HCT116 (cell line): ENCODE data around the gene TCHP. TPM values are rescaled to one million over a fixed set of nuclear protein-coding genes. Genes with fewer than 3 reads are reported as not detected.

Experiments used
- ATAC-seq: fragments of 200-7000 bp; cut with Tn5 transposase; 2 replicates; pipeline ENCODE4 v1.9.1; 2020; ENCODE audit warnings: mild to moderate bottlenecking, moderate library complexity
- BruUV-seq: library from RNA; stranded (reverse); fragments of 400-500 nt; replicated peaks from 2 replicates; lab custom pipeline; 2021; lab: Mats Ljungman, UMichigan
- CTCF ChIA-PET: fragments of 300-600 bp; sonication (Branson Sonifier 250); formaldehyde crosslinking; loops from one replicate; lab custom pipeline; 2021; ENCODE audit warnings: antibody characterized with exemption; lab: Charles Lee
- POLR2A ChIA-PET: fragments of 300-600, 350-600 bp; sonication (Branson Sonifier 250); formaldehyde crosslinking; loops from one replicate; lab custom pipeline; 2021; ENCODE audit warnings: antibody characterized with exemption; lab: Charles Lee
- RAD21 ChIA-PET, 2 experiments: fragments of 300-600 bp; sonication (Branson Sonifier 250); formaldehyde crosslinking; loops; one replicate each; lab custom pipeline; 2023; ENCODE audit warnings: low total read pairs in 2 of 2; ENCODE audit not compliant: uncharacterized antibody in 2 of 2, unreplicated experiment in 2 of 2, low non-redundant PET in 1 of 2; lab: Charles Lee
- DNase-seq: peaks from one replicate; pipeline ENCODE4 v3.0.0-alpha.2; 2010; ENCODE audit warnings: low read depth, low spot score
- H2AFZ ChIP-seq: fragments of 200-600 bp; shearing (Covaris generic), sonication (generic); 2 replicates; pipeline ENCODE4 v1.6.1; 2017; ENCODE audit warnings: low read depth, mixed run types, mixed read lengths, antibody characterized with exemption, low read length; ENCODE audit not compliant: poor library complexity, severe bottlenecking
- H3K27ac ChIP-seq: 2 replicates; pipeline ENCODE4 v1.5.1; 2012; ENCODE audit warnings: low read depth, low read length
- H3K27me3 ChIP-seq: fragments of 200-600 bp; sonication (generic); 2 replicates; pipeline ENCODE4 v1.6.1; 2016; ENCODE audit warnings: mixed run types, low read length, mixed read lengths; ENCODE audit not compliant: insufficient read depth
- H3K36me3 ChIP-seq, 2 experiments: fragments of 200-500 bp in 1 of 2; fragments of 200-600 bp in 1 of 2; sonication (Bioruptor generic) in 1 of 2; sonication (generic) in 1 of 2; 2 replicates each; pipeline versions ENCODE4 v1.5.1 to v1.6.1; 2014 to 2016; ENCODE audit warnings: low read length in 2 of 2, inconsistent platforms in 1 of 2, mixed read lengths in 1 of 2, mixed run types in 1 of 2; ENCODE audit not compliant: insufficient read depth in 2 of 2, control insufficient read depth in 1 of 2
- H3K4me1 ChIP-seq, 2 experiments: fragments of 200-600 bp in 1 of 2; sonication (generic) in 1 of 2; 2 replicates each; pipeline versions ENCODE4 v1.5.1 to v1.6.1; 2012 to 2017; ENCODE audit warnings: low read length in 2 of 2, inconsistent platforms in 1 of 2, mild to moderate bottlenecking in 1 of 2, mixed read lengths in 1 of 2, mixed run types in 1 of 2, moderate library complexity in 1 of 2; ENCODE audit not compliant: insufficient read depth in 2 of 2, control insufficient read depth in 1 of 2
- H3K4me2 ChIP-seq: fragments of 200-600 bp; sonication (generic); 2 replicates; pipeline ENCODE4 v1.6.1; 2017; ENCODE audit warnings: mixed run types, low read length, mixed read lengths
- H3K4me3 ChIP-seq, 2 experiments: fragments of 200-600 bp in 1 of 2; sonication (generic) in 1 of 2; replicated peaks in 1 of 2; 2 replicates each; pipeline ENCODE4 v1.5.1; 2011 to 2016; ENCODE audit warnings: low read length in 2 of 2, control low read depth in 1 of 2, low read depth in 1 of 2, mild to moderate bottlenecking in 1 of 2, mixed read lengths in 1 of 2, mixed run types in 1 of 2
- H3K79me2 ChIP-seq: fragments of 200-600 bp; sonication (generic); 2 replicates; pipeline ENCODE4 v1.6.1; 2017; ENCODE audit warnings: mild to moderate bottlenecking, mixed run types, low read length, moderate library complexity, mixed read lengths; ENCODE audit not compliant: insufficient read depth
- H3K9ac ChIP-seq: fragments of 200-600 bp; sonication (generic); 2 replicates; pipeline ENCODE4 v1.6.1; 2016; ENCODE audit warnings: low read length, mixed read lengths
- H3K9me2 ChIP-seq: fragments of 200-600 bp; sonication (generic), shearing (Covaris generic); 2 replicates; pipeline ENCODE4 v1.6.1; 2017; ENCODE audit warnings: mixed run types, mild to moderate bottlenecking, moderate library complexity; ENCODE audit not compliant: insufficient read depth
- H3K9me3 ChIP-seq, 2 experiments: fragments of 200-500 bp in 1 of 2; fragments of 200-600 bp in 1 of 2; sonication (Bioruptor generic) in 1 of 2; sonication (generic) in 1 of 2; 2 replicates each; pipeline ENCODE4 v1.6.1; 2014 to 2017; ENCODE audit warnings: low read length in 2 of 2, mixed read lengths in 2 of 2, inconsistent platforms in 1 of 2, low read depth in 1 of 2, mild to moderate bottlenecking in 1 of 2, mixed run types in 1 of 2, moderate library complexity in 1 of 2; ENCODE audit not compliant: control insufficient read depth in 1 of 2, insufficient read depth in 1 of 2
- H4K20me1 ChIP-seq: fragments of 200-600 bp; sonication (generic), shearing (Covaris generic); 2 replicates; pipeline ENCODE4 v1.6.1; 2017; ENCODE audit warnings: mixed run types, mild to moderate bottlenecking, moderate library complexity; ENCODE audit not compliant: insufficient read depth
- CTCF ChIP-seq, 3 experiments: fragments of 200-600 bp in 1 of 3; sonication (generic) in 1 of 3; IDR thresholded peaks in 2 of 3; conservative IDR thresholded peaks in 1 of 3; 2 replicates each; pipeline ENCODE4 v1.5.1; 2012 to 2017; ENCODE audit warnings: low read depth in 2 of 3, low read length in 2 of 3, antibody characterized with exemption in 1 of 3, borderline replicate concordance in 1 of 3, control low read depth in 1 of 3, mild to moderate bottlenecking in 1 of 3, mixed read lengths in 1 of 3, mixed run types in 1 of 3, moderate library complexity in 1 of 3; ENCODE audit not compliant: insufficient read depth in 1 of 3
- ELF1 ChIP-seq: IDR thresholded peaks from 2 replicates; pipeline ENCODE4 v1.6.1; 2012; ENCODE audit warnings: low read depth, borderline replicate concordance
- EZH2 ChIP-seq: fragments of 200-600 bp; sonication (generic); IDR thresholded peaks from 2 replicates; pipeline ENCODE4 v1.6.1; 2017; ENCODE audit warnings: antibody characterized with exemption, mixed run types
- EZH2phosphoT487 ChIP-seq: fragments of 200-600 bp; IDR thresholded peaks from 2 replicates; pipeline ENCODE4 v1.6.1; 2018; ENCODE audit warnings: antibody characterized with exemption, borderline replicate concordance
- FOSL1 ChIP-seq: IDR thresholded peaks from 2 replicates; pipeline ENCODE4 v1.6.1; 2012; ENCODE audit warnings: low read depth
- POLR2AphosphoS5 ChIP-seq: IDR thresholded peaks from 2 replicates; pipeline ENCODE4 v1.6.1; 2011; ENCODE audit warnings: mild to moderate bottlenecking, low read depth, low read length, moderate library complexity
- RAD21 ChIP-seq: IDR thresholded peaks from 2 replicates; pipeline ENCODE4 v1.6.1; 2012; ENCODE audit warnings: low read depth, mild to moderate bottlenecking
- SRF ChIP-seq: IDR thresholded peaks from 2 replicates; pipeline ENCODE4 v1.6.1; 2012; ENCODE audit warnings: low read depth
- TCF7L2 ChIP-seq: IDR thresholded peaks from 2 replicates; pipeline ENCODE4 v1.7.0; 2011; ENCODE audit warnings: borderline replicate concordance, inconsistent platforms; ENCODE audit not compliant: insufficient read depth, insufficient read length; ENCODE audit errors: extremely low read depth
- ZFX ChIP-seq: fragments of 450-650 bp; IDR thresholded peaks from 2 replicates; pipeline ENCODE4 v1.6.1; 2017
- ZNF274 ChIP-seq: fragments of 200-500 bp; sonication (Bioruptor generic); IDR thresholded peaks from 2 replicates; pipeline ENCODE4 v1.6.1; 2014; ENCODE audit warnings: mild to moderate bottlenecking, low read depth, low read length, inconsistent platforms
- intact Hi-C: fragments of 100-400 bp; cut with micrococcal nuclease; formaldehyde crosslinking; loops from 2 replicates; pipeline ENCODE4 v1.10.0; 2022
- total RNA-seq: library from RNA; stranded (reverse); gene quantifications from one replicate; pipeline ENCODE4 v1.2.1, GENCODE V29; 2021; ENCODE audit not compliant: unreplicated experiment
- TF ChIP-seq, protein P1 (sequence below): IDR thresholded peaks from 2 replicates; pipeline ENCODE4 v1.6.1; 2011; ENCODE audit warnings: mild to moderate bottlenecking, low read length, moderate library complexity; ENCODE audit not compliant: insufficient replicate concordance; ENCODE audit errors: extremely low read depth
- TF ChIP-seq, protein P2 (sequence below): IDR thresholded peaks from 2 replicates; pipeline ENCODE4 v1.6.1; 2012

TCHP gene
- total RNA-seq, 1 experiment from 2014 or later, result 17.3 TPM

- ATAC-seq (peak; percentile 74), DNase-seq (no peak)
- POLR2A ChIA-PET, result no interaction called here
- no TSS peak for BruUV-seq
- Histone ChIP-seq H3K36me3 (peaks cover 0 to 23% of the 10 kb centered on the region in 2 experiments; a peak in 2 of 4 replicates), H4K20me1 (no peaks in the 10 kb centered on the region), H3K27ac (no peak overlapping the region), H3K9me3 (no peaks in the 10 kb centered on the region), H2AFZ (no peak overlapping the region), H3K27me3 (no peaks in the 10 kb centered on the region), H3K9ac (no peak overlapping the region), H3K4me1 (no peaks in the 10 kb centered on the region), H3K79me2 (no peaks in the 10 kb centered on the region), H3K9me2 (no peaks in the 10 kb centered on the region), H3K4me3 (no peak overlapping the region), H3K4me2 (no peak overlapping the region)
- peak; percentile 48 to 63 (median 56); a peak in 5 of 6 replicates for TF ChIP-seq CTCF (IDR thresholded peaks at IDR 0.05 in 2 of 3, conservative IDR thresholded peaks at IDR 0.05 in 1 of 3; ENCODE audit: borderline replicate concordance in 1 of 3, insufficient read depth in 1 of 3, low read depth in 2 of 3, low read length in 2 of 3)
- TF ChIP-seq EZH2phosphoT487, result no peak
- TF ChIP-seq ZNF274, result no peak
- TF ChIP-seq ZFX, result no peak
- peak; percentile 68 for TF ChIP-seq RAD21
- RAD21 ChIA-PET, result no interaction called here
- intact Hi-C loops, result loop anchor here (1.0 kb wide), 1 partner anchor 102 kb away; no protein-coding TSS in a partner anchor
- CTCF ChIA-PET, result no interaction called here
These were observed 34.0 kb downstream of the TCHP start for GRCh38 chr12:109934026-109934425.

DNA sequence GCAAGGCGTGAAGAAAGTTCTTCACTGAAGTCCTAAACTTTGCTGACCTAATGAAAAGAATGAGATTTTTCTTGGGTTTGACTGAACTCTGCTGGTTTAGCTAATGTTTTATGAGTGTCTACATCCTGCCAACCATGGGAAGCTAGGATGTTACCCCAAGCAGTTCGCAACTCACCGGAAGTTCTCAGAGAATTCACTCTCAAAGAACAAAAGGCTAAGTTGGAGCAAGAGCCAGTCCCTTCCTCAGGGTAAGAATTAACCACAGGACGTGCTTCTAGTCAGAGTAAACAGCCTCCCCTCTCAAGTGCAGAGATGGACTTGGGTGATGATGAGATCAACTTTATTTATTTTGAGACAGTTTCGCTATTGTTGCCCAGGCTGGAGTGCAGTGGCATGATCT lies 37.3 kb downstream of the TCHP start:
- Histone ChIP-seq H3K9ac (no peak overlapping the region), H3K4me3 (no peak overlapping the region), H3K4me2 (no peak overlapping the region), H3K9me2 (no peaks in the 10 kb centered on the region), H3K27ac (no peak overlapping the region), H3K27me3 (no peaks in the 10 kb centered on the region), H2AFZ (no peak overlapping the region), H3K79me2 (no peaks in the 10 kb centered on the region), H3K9me3 (no peaks in the 10 kb centered on the region), H4K20me1 (no peaks in the 10 kb centered on the region), H3K4me1 (no peaks in the 10 kb centered on the region), H3K36me3 (peaks cover 0 to 17% of the 10 kb centered on the region in 2 experiments; a peak in 2 of 4 replicates)
- RAD21 ChIA-PET, result no interaction called here
- intact Hi-C loops, result no loop called here
- CTCF ChIA-PET, result no interaction called here
- POLR2A ChIA-PET, result no interaction called here
- ATAC-seq (no peak), DNase-seq (no peak)
- TF ChIP-seq ELF1, result no peak
- TF ChIP-seq, protein P1, sequence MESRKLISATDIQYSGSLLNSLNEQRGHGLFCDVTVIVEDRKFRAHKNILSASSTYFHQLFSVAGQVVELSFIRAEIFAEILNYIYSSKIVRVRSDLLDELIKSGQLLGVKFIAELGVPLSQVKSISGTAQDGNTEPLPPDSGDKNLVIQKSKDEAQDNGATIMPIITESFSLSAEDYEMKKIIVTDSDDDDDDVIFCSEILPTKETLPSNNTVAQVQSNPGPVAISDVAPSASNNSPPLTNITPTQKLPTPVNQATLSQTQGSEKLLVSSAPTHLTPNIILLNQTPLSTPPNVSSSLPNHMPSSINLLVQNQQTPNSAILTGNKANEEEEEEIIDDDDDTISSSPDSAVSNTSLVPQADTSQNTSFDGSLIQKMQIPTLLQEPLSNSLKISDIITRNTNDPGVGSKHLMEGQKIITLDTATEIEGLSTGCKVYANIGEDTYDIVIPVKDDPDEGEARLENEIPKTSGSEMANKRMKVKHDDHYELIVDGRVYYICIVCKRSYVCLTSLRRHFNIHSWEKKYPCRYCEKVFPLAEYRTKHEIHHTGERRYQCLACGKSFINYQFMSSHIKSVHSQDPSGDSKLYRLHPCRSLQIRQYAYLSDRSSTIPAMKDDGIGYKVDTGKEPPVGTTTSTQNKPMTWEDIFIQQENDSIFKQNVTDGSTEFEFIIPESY, result no peak
- TF ChIP-seq TCF7L2, result no peak
- TF ChIP-seq EZH2, result no peak
- TF ChIP-seq, protein P2, sequence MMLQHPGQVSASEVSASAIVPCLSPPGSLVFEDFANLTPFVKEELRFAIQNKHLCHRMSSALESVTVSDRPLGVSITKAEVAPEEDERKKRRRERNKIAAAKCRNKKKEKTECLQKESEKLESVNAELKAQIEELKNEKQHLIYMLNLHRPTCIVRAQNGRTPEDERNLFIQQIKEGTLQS, result no peak
- no peak for TF ChIP-seq SRF
- no peak for TF ChIP-seq ZNF274
- TF ChIP-seq FOSL1, result no peak
- no peak for TF ChIP-seq ZFX
- no peak for TF ChIP-seq POLR2AphosphoS5
- BruUV-seq, result no TSS peak
